LNCaP clone FGC (cell line): ENCODE results near the gene PIP5KL1.
A peak's percentile ranks its signal among the peaks of the same experiment; 100 is the strongest.

Experiments
- DNase-seq: peaks from one replicate; pipeline ENCODE4 v3.0.0-alpha.2; 2011; ENCODE audit warnings: low read depth
- H3K4me3 ChIP-seq: 2 replicates; pipeline ENCODE4 v1.5.1; 2011; ENCODE audit warnings: mild to moderate bottlenecking, low read depth, low read length, control low read depth
- TF ChIP-seq, protein P1 (sequence below): IDR thresholded peaks from 2 replicates; pipeline ENCODE4 v1.5.1; 2012; ENCODE audit warnings: mild to moderate bottlenecking; ENCODE audit not compliant: control insufficient read depth, insufficient read depth; ENCODE audit errors: extremely low read depth

Gene PIP5KL1

GRCh38 chr9:127898433-127899127 is 32.0 kb downstream of the PIP5KL1 start:
- H3K4me3 ChIP-seq, result peak overlapping the region; percentile 89
- TF ChIP-seq, protein P1, sequence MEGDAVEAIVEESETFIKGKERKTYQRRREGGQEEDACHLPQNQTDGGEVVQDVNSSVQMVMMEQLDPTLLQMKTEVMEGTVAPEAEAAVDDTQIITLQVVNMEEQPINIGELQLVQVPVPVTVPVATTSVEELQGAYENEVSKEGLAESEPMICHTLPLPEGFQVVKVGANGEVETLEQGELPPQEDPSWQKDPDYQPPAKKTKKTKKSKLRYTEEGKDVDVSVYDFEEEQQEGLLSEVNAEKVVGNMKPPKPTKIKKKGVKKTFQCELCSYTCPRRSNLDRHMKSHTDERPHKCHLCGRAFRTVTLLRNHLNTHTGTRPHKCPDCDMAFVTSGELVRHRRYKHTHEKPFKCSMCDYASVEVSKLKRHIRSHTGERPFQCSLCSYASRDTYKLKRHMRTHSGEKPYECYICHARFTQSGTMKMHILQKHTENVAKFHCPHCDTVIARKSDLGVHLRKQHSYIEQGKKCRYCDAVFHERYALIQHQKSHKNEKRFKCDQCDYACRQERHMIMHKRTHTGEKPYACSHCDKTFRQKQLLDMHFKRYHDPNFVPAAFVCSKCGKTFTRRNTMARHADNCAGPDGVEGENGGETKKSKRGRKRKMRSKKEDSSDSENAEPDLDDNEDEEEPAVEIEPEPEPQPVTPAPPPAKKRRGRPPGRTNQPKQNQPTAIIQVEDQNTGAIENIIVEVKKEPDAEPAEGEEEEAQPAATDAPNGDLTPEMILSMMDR, result no peak
- DNase-seq, result no peak

DNA sequence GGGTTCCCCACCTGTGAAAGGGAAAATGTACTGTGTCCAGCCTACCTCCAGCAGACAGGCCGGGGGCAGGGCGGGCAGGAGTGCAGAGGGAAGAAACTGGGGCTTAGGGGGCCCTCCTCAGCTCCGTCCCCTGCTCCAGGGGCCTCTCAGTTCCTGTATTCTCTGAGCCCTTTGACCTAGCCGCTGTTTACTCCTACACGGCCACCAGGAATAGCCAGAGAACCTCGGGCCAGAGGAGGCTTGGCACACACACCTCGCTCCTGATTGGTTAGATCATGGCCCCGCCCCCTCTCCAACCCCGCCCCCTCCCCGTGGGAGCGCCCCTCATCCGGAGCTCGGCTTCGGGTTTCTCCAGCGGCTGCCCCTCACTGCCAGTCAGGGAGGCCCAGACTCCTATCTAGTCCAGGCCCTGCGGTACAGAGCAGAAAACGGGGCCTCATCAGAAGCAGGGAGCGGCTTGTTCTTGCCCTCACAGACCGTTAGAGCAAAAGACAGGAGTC is 33.3 kb downstream of the PIP5KL1 start:
- TF ChIP-seq, protein P1, result no peak
- DNase-seq, result no peak
- no peak overlapping the region for H3K4me3 ChIP-seq

- no peak overlapping the region for H3K4me3 ChIP-seq
- DNase-seq, result no peak
- TF ChIP-seq, protein P1, result no peak
These were observed 34.0 kb downstream of the PIP5KL1 start for GRCh38 chr9:127896395-127897192.

DNA sequence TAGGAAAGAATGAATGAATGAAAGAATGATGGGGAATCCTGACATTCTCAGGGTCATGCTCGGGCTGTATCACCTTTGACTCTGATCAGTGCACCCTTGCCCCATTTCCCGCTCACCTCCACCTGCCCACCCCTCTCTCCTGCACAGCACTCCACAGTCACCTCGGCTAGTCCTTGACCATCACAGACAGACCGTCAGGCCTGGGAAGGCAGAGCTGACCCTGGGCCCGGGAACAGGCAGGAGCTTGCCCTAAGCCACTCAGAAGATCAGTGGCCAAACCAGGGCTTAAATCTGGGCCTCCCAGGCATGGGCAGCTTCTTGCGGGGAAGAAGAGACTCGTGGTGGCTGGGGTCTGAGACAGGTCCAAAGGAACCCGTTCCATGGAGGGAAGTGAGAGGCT is 34.8 kb downstream of the PIP5KL1 start:
- no peak overlapping the region for H3K4me3 ChIP-seq
- no peak for DNase-seq
- TF ChIP-seq, protein P1, result no peak

DNA sequence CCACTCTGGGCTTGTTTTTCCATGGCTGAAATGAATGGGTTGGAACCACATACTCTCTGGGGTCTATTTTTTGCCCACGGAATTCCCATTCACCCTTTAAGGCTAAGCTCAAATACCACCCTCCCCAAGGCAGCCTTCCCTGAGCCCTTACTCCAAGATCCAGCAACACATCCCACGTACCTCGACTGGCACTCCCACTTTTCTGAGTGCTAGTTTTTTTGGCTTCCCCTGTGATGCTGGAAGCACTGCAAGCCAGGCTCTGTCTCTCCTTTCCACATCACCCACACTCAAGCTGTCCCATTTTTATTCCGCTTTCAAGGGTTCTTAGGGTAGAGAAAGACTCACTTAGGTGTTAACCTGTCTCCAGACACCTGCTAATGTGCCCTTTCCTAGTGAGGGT is 37.2 kb downstream of the PIP5KL1 start:
- no peak overlapping the region for H3K4me3 ChIP-seq
- no peak for DNase-seq
- TF ChIP-seq, protein P1, result no peak

- no peak overlapping the region for H3K4me3 ChIP-seq
- TF ChIP-seq, protein P1, result no peak
- DNase-seq, result no peak
These were observed 37.7 kb downstream of the PIP5KL1 start for GRCh38 chr9:127892831-127893230.
